Measurements from ENCODE around the gene DIAPH3.

DIAPH3 gene

DNA sequence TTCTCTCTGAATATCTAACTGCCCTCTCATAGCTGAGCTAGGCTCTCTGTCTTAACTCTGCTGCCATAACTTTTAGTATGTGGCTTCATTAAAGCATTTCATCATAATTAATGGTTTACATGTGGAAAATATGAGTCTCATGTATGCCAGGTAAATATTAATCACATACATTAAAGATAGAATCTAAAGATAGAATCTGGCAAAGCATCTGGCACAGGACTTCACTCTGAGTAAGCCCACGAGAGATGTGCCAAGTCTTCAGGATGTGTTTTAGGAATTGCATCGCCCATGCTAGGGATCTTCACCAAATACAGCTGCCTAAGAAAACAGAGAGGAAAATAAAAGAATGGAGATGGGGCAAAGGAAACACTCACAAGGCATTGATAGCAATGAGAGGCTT lies 285.8 kb downstream of the DIAPH3 start:
- DNase-seq (ENCODE audit: low spot score) = no peak
- Histone ChIP-seq H3K79me1 (ENCODE audit: low read depth, low read length) (no peaks in the 10 kb centered on the region), H3K23ac (ENCODE audit: low read depth, low read length, poor library complexity) (no peak overlapping the region), H2AK5ac (ENCODE audit: low read depth, low read length) (no peak overlapping the region), H2AFZ (ENCODE audit: low read length) (no peak overlapping the region), H3K9ac (ENCODE audit: low read depth, low read length, poor library complexity) (no peak overlapping the region), H2BK12ac (ENCODE audit: low read length) (no peak overlapping the region), H3K36me3 (replicated peaks in 1 of 2; ENCODE audit: control insufficient read depth in 2 of 2, insufficient read depth in 2 of 2, low read length in 2 of 2) (peaks cover 0 to 20% of the 10 kb centered on the region in 2 donors), H3K27me3 (ENCODE audit: control insufficient read depth in 3 of 3, insufficient read depth in 3 of 3, low read depth in 1 of 3, low read length in 3 of 3) (no peaks in the 10 kb centered on the region), H3K4me2 (ENCODE audit: insufficient read depth, low read length, poor library complexity, severe bottlenecking) (no peak overlapping the region), H4K91ac (ENCODE audit: low read depth, low read length, poor library complexity) (no peak overlapping the region), H4K8ac (ENCODE audit: low read depth, low read length) (no peak overlapping the region), H3K27ac (replicated peaks; ENCODE audit: low read length) (no peak overlapping the region), H3K4me1 (ENCODE audit: control insufficient read depth in 2 of 2, insufficient read depth in 1 of 2, low read depth in 1 of 2, low read length in 2 of 2) (no peaks in the 10 kb centered on the region), H3K4me3 (ENCODE audit: low read length in 2 of 2) (no peak overlapping the region), H3K9me3 (replicated peaks in 1 of 2; ENCODE audit: control insufficient read depth in 2 of 2, insufficient read depth in 1 of 2, low read depth in 1 of 2, low read length in 2 of 2) (no peaks in the 10 kb centered on the region), H3K18ac (ENCODE audit: low read length) (no peak overlapping the region), H3K14ac (ENCODE audit: low read length) (no peak overlapping the region), H2BK120ac (ENCODE audit: low read depth, low read length) (no peak overlapping the region), H2BK5ac (ENCODE audit: low read length) (no peak overlapping the region), H3K4ac (ENCODE audit: low read length) (no peak overlapping the region), H2BK15ac (ENCODE audit: low read length) (no peak overlapping the region)
- WGBS, 2 donors (ENCODE audit: extremely low coverage in 2 of 2, insufficient read length in 2 of 2, insufficient replicate concordance in 1 of 2) = no CpG with 5 or more reads among the region's 2 CpGs

DNA sequence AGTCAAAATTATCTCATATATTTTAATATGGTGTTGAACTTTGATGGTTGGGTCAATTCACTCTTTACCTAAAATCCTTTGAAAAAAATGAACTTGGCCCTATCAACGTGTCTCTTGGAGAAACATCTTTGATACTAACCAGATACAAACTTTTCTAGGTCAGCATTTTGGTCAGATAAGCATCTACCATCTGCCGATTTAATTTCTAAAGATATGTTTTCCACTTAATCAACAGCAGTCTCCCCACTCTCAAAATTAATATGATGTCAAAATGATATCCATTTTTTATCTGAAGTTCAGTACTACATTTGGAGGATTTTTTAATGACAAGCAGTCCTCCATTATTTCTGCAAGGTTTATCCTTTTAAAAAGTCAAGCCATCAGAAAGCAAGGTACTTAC lies 288.8 kb downstream of the DIAPH3 start:
- Histone ChIP-seq H3K9me3 (replicated peaks in 1 of 2; ENCODE audit: control insufficient read depth in 2 of 2, insufficient read depth in 1 of 2, low read depth in 1 of 2, low read length in 2 of 2) (no peaks in the 10 kb centered on the region), H2BK12ac (ENCODE audit: low read length) (no peak overlapping the region), H2BK120ac (ENCODE audit: low read depth, low read length) (no peak overlapping the region), H3K14ac (ENCODE audit: low read length) (no peak overlapping the region), H2AFZ (ENCODE audit: low read length) (no peak overlapping the region), H3K4ac (ENCODE audit: low read length) (no peak overlapping the region), H3K79me1 (ENCODE audit: low read depth, low read length) (no peaks in the 10 kb centered on the region), H3K18ac (ENCODE audit: low read length) (no peak overlapping the region), H3K23ac (ENCODE audit: low read depth, low read length, poor library complexity) (no peak overlapping the region), H2BK5ac (ENCODE audit: low read length) (no peak overlapping the region), H3K9ac (ENCODE audit: low read depth, low read length, poor library complexity) (no peak overlapping the region), H3K4me2 (ENCODE audit: insufficient read depth, low read length, poor library complexity, severe bottlenecking) (no peak overlapping the region), H2BK15ac (ENCODE audit: low read length) (no peak overlapping the region), H4K91ac (ENCODE audit: low read depth, low read length, poor library complexity) (no peak overlapping the region), H3K4me1 (ENCODE audit: control insufficient read depth in 2 of 2, insufficient read depth in 1 of 2, low read depth in 1 of 2, low read length in 2 of 2) (no peaks in the 10 kb centered on the region), H3K27ac (replicated peaks; ENCODE audit: low read length) (no peak overlapping the region), H4K8ac (ENCODE audit: low read depth, low read length) (no peak overlapping the region), H2AK5ac (ENCODE audit: low read depth, low read length) (no peak overlapping the region), H3K4me3 (ENCODE audit: low read length in 2 of 2) (no peak overlapping the region), H3K36me3 (replicated peaks in 1 of 2; ENCODE audit: control insufficient read depth in 2 of 2, insufficient read depth in 2 of 2, low read length in 2 of 2) (peaks cover 0 to 22% of the 10 kb centered on the region in 2 donors), H3K27me3 (ENCODE audit: control insufficient read depth in 3 of 3, insufficient read depth in 3 of 3, low read depth in 1 of 3, low read length in 3 of 3) (no peaks in the 10 kb centered on the region)
- WGBS, 2 donors (ENCODE audit: extremely low coverage in 2 of 2, insufficient read length in 2 of 2, insufficient replicate concordance in 1 of 2) = no CpG with 5 or more reads among the region's 2 CpGs
- no peak for DNase-seq (ENCODE audit: low spot score)

DNA sequence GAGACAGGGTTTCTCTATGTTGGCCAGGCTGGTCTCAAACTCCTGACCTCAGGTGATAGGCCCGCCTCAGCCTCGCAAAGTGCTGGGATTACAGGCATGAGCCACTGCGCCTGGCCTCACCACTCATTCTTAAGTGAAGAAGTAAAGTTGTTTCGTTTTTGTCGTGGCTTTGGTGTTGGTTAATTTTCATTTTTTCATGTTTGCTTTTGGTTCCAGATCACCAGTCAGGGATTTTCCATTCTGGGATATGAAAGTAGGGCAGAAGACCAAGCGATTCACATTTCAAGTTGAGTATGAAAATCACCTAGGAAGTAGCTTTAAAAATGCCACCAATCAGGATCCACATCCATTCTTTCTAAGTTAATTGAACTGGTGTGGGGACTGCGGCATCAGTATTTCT lies 289.9 kb downstream of the DIAPH3 start:
- no peaks in the 10 kb centered on the region for H3K4me1 ChIP-seq (ENCODE audit: control insufficient read depth in 2 of 2, insufficient read depth in 1 of 2, low read depth in 1 of 2, low read length in 2 of 2)
- H3K4me2 ChIP-seq (ENCODE audit: insufficient read depth, low read length, poor library complexity, severe bottlenecking) = no peak overlapping the region
- H3K14ac ChIP-seq (ENCODE audit: low read length) = no peak overlapping the region
- H2BK15ac ChIP-seq (ENCODE audit: low read length) = no peak overlapping the region
- no peak overlapping the region for H3K23ac ChIP-seq (ENCODE audit: low read depth, low read length, poor library complexity)
- no peak overlapping the region for H3K18ac ChIP-seq (ENCODE audit: low read length)
- no peaks in the 10 kb centered on the region for H3K9me3 ChIP-seq (replicated peaks in 1 of 2; ENCODE audit: control insufficient read depth in 2 of 2, insufficient read depth in 1 of 2, low read depth in 1 of 2, low read length in 2 of 2)
- WGBS, 2 donors (ENCODE audit: extremely low coverage in 2 of 2, insufficient read length in 2 of 2, insufficient replicate concordance in 1 of 2) = no CpG with 5 or more reads among the region's 7 CpGs
- no peak overlapping the region for H3K9ac ChIP-seq (ENCODE audit: low read depth, low read length, poor library complexity)
- no peak overlapping the region for H2BK120ac ChIP-seq (ENCODE audit: low read depth, low read length)
- no peak overlapping the region for H4K91ac ChIP-seq (ENCODE audit: low read depth, low read length, poor library complexity)
- no peak overlapping the region for H4K8ac ChIP-seq (ENCODE audit: low read depth, low read length)
- no peak overlapping the region for H3K27ac ChIP-seq (replicated peaks; ENCODE audit: low read length)
- H3K79me1 ChIP-seq (ENCODE audit: low read depth, low read length) = no peaks in the 10 kb centered on the region
- H2AFZ ChIP-seq (ENCODE audit: low read length) = no peak overlapping the region
- DNase-seq (ENCODE audit: low spot score) = no peak
- H3K27me3 ChIP-seq (ENCODE audit: control insufficient read depth in 3 of 3, insufficient read depth in 3 of 3, low read depth in 1 of 3, low read length in 3 of 3) = no peaks in the 10 kb centered on the region
- no peak overlapping the region for H2BK5ac ChIP-seq (ENCODE audit: low read length)
- H2AK5ac ChIP-seq (ENCODE audit: low read depth, low read length) = no peak overlapping the region
- H2BK12ac ChIP-seq (ENCODE audit: low read length) = no peak overlapping the region
- no peak overlapping the region for H3K4ac ChIP-seq (ENCODE audit: low read length)
- peaks cover 0 to 22% of the 10 kb centered on the region in 2 donors for H3K36me3 ChIP-seq (replicated peaks in 1 of 2; ENCODE audit: control insufficient read depth in 2 of 2, insufficient read depth in 2 of 2, low read length in 2 of 2)
- no peak overlapping the region for H3K4me3 ChIP-seq (ENCODE audit: low read length in 2 of 2)

DNA sequence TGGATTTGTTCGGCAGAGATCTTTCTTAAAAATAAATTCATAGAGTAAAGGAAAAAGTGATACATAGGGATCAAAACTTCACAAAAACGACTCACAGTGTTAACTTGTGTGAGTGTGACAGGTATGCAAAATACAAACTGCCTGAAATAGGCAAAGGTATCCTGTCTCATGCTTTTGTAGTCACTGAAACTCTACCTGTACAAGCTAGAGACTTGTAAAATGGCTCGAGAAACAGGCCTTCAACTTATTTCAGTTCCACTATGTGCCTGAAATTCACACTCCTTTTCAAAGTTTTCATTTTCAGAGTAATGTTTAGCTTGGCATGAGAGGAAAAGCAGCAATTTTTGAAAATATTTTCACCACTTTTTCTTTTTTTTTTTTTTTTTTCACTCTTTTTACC lies 290.4 kb downstream of the DIAPH3 start:
- Histone ChIP-seq H3K9ac (ENCODE audit: low read depth, low read length, poor library complexity) (no peak overlapping the region), H3K4ac (ENCODE audit: low read length) (no peak overlapping the region), H3K23ac (ENCODE audit: low read depth, low read length, poor library complexity) (no peak overlapping the region), H2BK15ac (ENCODE audit: low read length) (no peak overlapping the region), H3K4me3 (ENCODE audit: low read length in 2 of 2) (no peak overlapping the region), H3K27ac (replicated peaks; ENCODE audit: low read length) (no peak overlapping the region), H3K27me3 (ENCODE audit: control insufficient read depth in 3 of 3, insufficient read depth in 3 of 3, low read depth in 1 of 3, low read length in 3 of 3) (no peaks in the 10 kb centered on the region), H4K91ac (ENCODE audit: low read depth, low read length, poor library complexity) (no peak overlapping the region), H2BK5ac (ENCODE audit: low read length) (no peak overlapping the region), H3K14ac (ENCODE audit: low read length) (no peak overlapping the region), H2AFZ (ENCODE audit: low read length) (no peak overlapping the region), H3K9me3 (replicated peaks in 1 of 2; ENCODE audit: control insufficient read depth in 2 of 2, insufficient read depth in 1 of 2, low read depth in 1 of 2, low read length in 2 of 2) (no peaks in the 10 kb centered on the region), H2BK12ac (ENCODE audit: low read length) (no peak overlapping the region), H4K8ac (ENCODE audit: low read depth, low read length) (no peak overlapping the region), H2BK120ac (ENCODE audit: low read depth, low read length) (no peak overlapping the region), H3K4me1 (ENCODE audit: control insufficient read depth in 2 of 2, insufficient read depth in 1 of 2, low read depth in 1 of 2, low read length in 2 of 2) (no peaks in the 10 kb centered on the region), H3K79me1 (ENCODE audit: low read depth, low read length) (no peaks in the 10 kb centered on the region), H3K18ac (ENCODE audit: low read length) (no peak overlapping the region), H3K4me2 (ENCODE audit: insufficient read depth, low read length, poor library complexity, severe bottlenecking) (no peak overlapping the region), H2AK5ac (ENCODE audit: low read depth, low read length) (no peak overlapping the region), H3K36me3 (replicated peaks in 1 of 2; ENCODE audit: control insufficient read depth in 2 of 2, insufficient read depth in 2 of 2, low read length in 2 of 2) (peaks cover 0 to 17% of the 10 kb centered on the region in 2 donors)
- no CpG with 5 or more reads among the region's 3 CpGs for WGBS, 2 donors (ENCODE audit: extremely low coverage in 2 of 2, insufficient read length in 2 of 2, insufficient replicate concordance in 1 of 2)
- no peak for DNase-seq (ENCODE audit: low spot score)
